IPS-18c (cell line): ENCODE results near the gene AVPI1.

Source experiments
- H3K4me3 ChIP-seq: 2 replicates; pipeline ENCODE4 v1.7.0; 2013; ENCODE audit warnings: low read depth, mild to moderate bottlenecking, low read length, moderate library complexity; ENCODE audit not compliant: insufficient read depth
- H3K9me3 ChIP-seq: one replicate; pipeline ENCODE4 v1.6.1; 2013; ENCODE audit warnings: mild to moderate bottlenecking, low read length, moderate library complexity; ENCODE audit not compliant: control insufficient read depth, insufficient read depth

The AVPI1 gene, protein sequence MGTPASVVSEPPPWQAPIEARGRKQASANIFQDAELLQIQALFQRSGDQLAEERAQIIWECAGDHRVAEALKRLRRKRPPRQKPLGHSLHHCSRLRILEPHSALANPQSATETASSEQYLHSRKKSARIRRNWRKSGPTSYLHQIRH

DNA sequence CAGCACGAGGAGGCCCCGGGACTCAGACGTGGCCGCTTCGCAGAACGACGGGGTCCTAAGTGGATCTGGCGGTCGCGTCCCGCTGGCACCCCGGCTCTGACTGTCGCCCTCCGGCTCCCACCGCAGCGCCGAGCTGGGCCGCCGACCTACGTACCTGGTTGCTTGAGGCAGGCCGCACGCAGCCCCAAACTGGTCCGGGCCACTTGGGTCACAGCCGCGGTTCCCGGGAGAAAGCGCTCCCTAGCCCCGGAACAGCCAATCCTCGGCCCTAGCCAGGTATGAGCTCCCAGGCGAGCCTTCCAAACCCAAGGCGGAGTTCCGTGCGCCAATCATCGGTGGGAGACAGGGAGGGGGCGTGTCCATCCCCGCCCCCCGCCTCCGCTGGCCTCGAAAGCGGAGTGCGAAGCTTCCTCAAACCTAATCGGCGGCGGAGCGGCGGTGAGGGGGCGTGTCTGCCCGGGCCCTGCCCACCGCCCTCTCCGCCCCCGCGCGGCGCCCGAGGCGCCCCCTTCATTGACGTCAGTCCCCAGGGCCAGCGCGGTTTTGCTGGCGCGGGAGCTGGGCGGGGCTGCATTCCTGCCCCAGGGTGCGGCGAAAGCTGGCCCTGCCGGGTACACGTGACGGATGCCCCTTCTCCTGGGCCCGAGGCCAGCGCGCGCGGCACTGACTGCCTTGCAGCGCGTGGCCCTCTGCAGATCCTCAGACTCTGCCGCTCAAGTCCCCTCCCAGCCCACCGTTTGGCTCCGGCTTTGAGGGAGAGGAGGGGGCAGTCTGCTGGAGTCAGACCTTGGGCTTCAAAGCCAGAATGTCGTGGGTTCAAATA is at the start of gene AVPI1:
Gene AVPI1 (minus strand): TSS at position 280 of the 823 bp plus-strand sequence. CDS start 7,336 bp downstream, outside the sequence.
- peak within 1 kb of the TSS; percentile 83 for H3K4me3 ChIP-seq
- H3K9me3 ChIP-seq, result no peaks in the 10 kb centered on the region

DNA sequence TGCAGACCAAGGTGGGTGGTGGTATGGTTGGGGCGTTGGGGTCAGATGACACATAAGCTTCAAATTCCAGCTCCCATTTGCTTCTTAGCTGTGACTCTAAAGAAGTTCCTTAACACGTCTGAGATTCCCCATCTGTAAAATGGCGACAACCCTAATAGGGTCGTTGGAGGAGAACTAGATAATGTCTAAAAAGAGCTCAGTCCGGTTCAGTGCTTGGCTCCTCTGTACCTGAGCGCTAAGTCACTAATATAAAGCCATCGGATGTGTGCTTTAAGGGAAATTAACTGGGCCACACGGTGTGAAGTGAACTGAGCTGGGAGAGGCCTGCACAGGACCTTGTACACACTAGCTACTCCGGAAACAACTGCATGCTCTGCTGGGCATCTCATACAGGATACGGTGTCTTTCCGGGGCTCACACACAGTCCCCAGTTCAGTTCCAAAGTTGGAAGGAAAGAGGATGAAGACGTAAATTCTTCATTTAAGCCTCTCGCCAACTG is 49.4 kb upstream of the AVPI1 start:
- Histone ChIP-seq H3K9me3 (peaks cover 6% of the 10 kb centered on the region), H3K4me3 (no peak overlapping the region; the same call in 1 of the 2 replicates)

DNA sequence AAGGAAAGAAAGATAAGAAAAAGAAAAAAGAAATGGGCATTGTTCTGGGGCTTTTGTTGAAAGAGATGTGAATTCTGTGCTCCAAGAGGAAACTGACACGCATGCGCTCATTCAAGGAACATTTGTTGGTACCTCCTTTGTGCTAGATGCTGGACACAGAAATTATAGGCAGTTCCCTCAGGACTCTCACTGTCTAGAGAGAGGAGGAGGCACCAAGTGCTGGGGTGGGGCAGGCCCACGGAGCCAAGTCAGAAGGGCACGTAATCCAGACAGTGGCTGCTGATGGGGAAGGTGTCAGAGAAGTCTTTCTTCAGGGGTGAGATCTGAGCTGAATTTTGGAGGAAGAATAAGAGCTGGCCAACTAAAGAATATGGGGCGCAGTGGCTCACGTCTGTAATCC is 47.0 kb upstream of the AVPI1 start:
- Histone ChIP-seq H3K4me3 (no peak overlapping the region), H3K9me3 (peaks cover 6% of the 10 kb centered on the region)

DNA sequence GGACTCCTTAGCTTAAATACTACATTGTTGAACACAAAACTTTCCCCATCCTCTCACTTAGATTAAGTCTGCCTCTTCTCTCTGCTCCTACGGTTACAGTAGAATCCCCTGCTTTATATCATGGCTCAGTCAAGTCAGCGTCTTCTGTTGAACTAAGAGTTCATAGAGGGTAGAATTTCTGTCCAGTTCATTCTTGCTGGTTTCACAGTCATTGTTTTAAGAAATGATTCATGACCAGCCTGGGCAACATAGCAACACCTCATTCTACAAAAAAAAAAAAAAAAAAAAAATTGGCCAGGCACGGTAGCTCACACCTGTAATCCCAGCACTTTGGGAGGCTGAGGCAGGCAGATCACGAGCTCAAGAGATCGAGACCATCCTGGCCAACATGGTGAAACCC is 46.2 kb upstream of the AVPI1 start:
- Histone ChIP-seq H3K9me3 (peaks cover 6% of the 10 kb centered on the region), H3K4me3 (no peak overlapping the region)

DNA sequence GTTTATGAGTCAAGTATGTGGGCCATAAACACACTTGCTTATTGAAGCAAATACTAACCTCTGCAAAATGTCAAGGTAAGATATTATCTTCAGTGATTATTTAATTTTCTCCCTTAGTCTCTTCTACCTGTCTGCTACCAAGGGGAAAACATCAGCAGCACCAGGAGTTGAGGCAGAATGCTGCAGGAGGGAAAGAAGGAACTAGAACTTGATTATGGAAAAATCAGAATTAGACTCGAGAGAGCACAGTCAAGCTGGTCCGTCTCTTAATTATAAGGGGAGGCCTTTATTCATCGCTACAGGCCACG is 45.0 kb upstream of the AVPI1 start:
- Histone ChIP-seq H3K9me3 (peaks cover 6% of the 10 kb centered on the region), H3K4me3 (no peak overlapping the region)

DNA sequence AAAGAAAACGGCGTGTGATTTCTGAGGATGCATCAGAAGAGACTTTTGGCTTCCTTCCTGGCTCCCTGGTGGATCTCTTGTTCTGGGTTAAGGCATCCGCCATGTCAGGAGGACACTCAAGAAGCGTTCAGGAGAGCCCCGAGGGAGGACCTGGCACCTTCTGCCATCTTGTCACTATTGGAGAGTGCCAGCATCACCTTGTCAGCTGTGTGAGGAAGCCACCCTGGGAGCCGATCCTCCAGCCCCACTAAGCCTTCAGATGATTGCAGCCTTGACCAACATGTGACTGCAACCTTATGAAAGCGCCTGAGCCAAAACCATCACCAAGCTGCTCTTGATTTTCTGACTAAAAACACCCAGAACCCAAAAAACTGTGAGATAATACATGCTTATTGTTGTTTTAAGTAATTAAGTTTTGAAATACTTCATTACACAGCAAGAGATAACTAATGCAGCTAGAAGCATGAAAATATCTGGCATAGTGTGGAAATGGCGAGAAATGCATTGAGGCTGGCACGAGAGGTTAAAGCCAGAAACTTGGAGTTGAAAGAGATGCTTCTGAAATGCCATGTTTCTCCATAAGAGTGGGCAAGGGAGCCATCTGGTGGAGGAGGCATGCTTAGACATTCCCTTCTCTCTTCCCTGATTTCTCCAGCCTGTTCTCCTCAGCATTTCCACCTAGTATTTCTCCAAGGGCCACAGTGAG is 44.5 kb upstream of the AVPI1 start:
- no peak overlapping the region for H3K4me3 ChIP-seq
- H3K9me3 ChIP-seq, result peaks cover 5% of the 10 kb centered on the region

DNA sequence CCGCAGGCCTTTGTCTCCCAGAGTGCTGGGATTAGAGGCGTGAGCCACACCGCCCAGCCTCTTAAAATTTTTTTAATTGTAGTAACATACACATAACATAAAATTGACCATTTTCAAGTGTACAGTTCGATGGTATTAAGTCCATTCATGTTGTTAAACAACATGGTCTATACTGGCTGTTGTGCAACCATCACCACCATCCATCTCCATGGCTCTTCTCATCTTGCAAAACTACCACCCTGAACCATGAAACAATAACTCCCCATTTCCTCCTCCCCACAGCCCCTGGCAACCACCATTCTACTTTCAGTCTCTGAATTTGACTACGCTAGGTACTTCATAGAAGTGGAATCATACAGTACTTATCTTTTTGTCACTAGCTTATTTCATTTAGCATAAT is 42.0 kb upstream of the AVPI1 start:
- no peak overlapping the region for H3K4me3 ChIP-seq
- no peaks in the 10 kb centered on the region for H3K9me3 ChIP-seq

DNA sequence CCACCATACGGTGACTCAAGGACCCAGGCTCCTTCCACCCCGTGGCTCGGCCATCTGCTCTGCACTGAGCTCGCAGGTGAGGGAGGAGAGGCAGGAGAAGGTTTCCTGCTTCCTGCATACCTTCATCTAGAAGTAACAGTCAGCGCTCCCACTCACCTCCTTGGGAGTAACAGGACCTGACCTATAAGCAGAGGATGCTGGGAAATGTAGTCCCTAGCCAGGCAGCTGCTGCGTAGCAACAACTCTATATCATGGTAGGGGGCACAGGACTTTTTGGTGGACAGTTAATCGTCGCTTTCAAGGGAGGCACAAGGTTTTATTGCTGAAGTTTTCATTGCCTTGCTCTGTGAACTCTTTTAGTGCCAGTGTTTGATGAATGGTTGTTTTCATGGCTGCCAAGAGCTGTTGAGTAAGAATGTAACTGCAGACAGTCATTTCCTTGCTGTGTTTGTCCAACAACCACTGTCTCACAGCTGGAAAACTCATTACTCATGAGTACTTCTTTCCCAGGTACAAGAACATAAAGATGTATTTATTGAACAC is 39.7 kb upstream of the AVPI1 start:
- no peaks in the 10 kb centered on the region for H3K9me3 ChIP-seq
- no peak overlapping the region for H3K4me3 ChIP-seq

DNA sequence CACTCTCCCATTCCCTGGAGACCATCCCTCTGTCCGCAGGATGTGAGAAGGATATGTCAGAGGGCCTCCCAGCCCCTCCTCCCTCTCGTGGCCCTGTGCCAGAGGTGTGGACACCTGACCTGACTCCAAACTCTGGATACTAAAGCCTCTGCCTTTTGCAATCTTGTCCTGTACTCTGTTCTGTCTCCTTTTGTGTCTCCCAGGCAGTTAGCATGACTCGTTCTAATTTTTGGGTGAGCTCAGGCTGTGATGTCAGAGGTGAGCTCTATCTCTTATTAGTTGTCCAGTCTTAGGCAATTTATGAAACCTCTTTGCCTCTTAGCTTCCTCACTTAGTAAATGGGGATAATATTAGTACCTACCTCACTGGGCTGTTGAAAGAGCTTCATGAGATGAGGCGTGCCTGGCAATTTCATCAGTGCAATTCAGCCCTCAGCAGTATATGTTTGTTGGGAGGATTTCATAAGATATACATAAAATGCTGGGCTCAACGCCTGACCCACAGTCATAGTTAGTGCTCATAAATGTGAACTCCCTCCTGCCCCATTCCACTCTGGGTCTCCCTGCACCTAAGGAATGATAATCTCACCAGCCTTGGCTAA is 37.4 kb upstream of the AVPI1 start:
- no peaks in the 10 kb centered on the region for H3K9me3 ChIP-seq

DNA sequence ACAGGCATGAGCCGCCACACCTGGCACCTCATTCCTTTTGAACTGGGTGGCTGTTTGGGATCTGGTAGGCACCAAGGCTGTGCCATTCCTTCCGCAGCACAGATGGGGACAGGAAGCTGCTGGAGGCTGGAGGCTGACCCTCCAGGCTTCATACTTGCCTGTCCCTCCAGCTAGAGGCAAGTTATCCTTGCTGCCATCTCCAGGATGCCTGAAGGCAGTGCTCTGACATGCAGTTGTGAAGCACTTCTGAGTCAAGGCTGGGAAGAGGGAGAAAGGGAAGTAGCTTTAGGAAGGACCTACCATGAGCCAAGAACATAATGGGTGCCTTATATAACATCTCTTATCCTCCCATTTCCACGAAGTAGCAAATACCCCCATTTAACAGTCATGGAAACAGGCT is 36.0 kb upstream of the AVPI1 start:
- H3K9me3 ChIP-seq, result no peaks in the 10 kb centered on the region
- H3K4me3 ChIP-seq, result no peak overlapping the region

More for the DNA sequence above, 37.4 kb upstream of the AVPI1 start:
- no peak overlapping the region for H3K4me3 ChIP-seq

DNA sequence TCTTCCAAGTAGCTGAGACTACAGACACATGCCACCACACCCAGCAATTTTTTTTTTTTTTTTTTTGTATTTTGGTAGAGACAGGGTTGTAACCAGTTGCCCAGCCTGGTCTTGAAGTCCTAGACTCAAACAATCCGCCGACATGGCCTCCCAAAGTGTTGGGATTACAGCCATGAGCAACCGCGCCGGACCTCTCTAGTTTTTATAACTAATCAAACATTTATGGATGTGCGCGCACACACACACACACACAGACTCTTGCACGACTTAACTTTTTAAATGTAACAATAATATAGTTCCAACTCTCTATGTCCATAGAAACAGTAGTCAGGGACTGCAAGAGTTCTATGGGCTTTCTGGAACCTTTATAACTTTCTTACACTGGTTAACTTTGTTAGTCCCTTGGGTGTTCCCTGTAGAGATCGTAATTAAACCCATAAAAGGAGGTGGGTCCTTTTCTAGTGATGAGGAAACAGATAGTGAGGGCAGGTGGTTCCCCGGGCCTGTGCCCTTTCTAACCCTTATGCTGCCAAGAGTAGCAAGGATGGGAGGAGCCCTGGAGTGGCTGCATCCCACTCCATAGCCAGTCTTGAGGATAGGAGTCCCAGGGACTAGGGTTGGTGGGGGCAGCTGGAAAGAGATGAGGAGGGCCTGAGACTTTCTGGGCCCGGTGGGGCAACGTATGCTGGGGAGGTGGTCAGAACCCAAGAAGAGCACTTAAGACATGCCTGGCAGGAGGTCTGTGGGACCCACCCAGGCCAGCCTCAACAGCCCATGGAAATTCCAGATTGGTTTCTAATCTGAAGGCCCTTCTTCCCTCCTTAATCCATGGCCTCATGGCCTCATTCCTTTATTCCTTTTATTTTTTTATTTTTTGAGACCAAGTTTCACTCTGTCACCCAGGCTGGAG is 35.1 kb upstream of the AVPI1 start:
- no peak overlapping the region for H3K4me3 ChIP-seq
- H3K9me3 ChIP-seq, result no peaks in the 10 kb centered on the region

DNA sequence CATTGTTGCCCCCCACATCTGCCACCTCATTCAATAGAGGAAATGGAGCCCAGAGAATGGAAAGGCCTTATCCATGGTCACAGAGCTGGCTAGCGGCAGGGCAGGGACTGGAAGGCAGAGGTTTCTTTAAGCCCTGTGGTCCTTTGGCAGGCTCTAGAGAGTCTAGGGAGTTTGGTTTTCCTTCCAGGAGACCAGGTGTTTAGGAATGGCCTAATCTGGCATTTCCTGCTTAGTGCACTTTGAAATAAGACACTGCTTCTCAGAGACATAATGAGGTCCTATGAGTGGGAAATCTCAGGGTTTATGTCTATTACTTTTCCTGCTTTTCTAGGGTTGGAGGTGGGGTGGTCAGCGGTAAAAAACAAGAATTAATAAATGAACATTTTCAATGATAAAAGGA is 32.6 kb upstream of the AVPI1 start:
- H3K9me3 ChIP-seq, result no peaks in the 10 kb centered on the region

DNA sequence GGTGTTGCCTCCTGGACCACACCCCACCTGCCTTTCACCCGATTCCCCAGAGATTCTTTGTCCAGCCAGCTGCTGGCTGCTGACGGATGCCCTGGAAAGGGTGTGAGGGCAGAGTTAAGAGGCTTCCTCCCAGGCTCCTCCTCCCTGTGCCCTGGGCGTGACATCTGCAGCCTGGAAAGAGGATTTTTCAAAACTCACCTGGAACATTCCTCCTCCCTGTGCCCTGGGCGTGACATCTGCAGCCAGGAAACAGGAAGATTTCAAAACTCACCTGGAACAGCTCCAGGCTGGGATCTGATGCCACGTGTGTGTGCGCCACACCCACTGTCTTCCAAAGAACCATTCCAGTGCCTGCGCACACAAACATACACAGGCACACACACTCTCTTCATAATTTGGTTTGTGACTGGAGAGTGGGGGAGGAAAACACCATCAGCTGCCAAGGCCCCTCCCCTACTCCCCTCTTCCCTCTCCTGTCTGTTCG is 31.7 kb upstream of the AVPI1 start:
- no peak overlapping the region for H3K4me3 ChIP-seq
- no peaks in the 10 kb centered on the region for H3K9me3 ChIP-seq

More for the DNA sequence above, 32.6 kb upstream of the AVPI1 start:
- H3K4me3 ChIP-seq, result no peak overlapping the region

DNA sequence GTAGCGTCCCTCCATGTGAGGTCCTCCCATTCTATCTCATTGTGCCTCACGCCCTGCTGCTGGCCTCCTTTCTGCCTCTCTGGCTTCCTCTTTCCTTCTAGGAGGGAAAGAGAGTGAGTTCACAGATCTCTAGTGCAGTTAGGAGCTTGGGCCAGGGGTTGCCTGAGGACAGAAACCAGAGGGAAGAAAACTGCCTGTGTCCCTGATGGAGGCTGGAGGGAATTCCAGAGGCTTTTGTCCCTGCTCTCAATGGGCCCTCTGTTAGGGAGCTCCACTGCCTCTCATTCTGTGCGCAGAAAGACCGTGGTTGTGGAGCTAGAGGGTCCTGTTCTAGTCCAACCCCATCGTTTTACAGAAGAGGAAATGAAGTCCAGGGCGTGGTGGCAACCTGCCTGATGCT is 31.1 kb upstream of the AVPI1 start:
- Histone ChIP-seq H3K9me3 (no peaks in the 10 kb centered on the region), H3K4me3 (no peak overlapping the region)

DNA sequence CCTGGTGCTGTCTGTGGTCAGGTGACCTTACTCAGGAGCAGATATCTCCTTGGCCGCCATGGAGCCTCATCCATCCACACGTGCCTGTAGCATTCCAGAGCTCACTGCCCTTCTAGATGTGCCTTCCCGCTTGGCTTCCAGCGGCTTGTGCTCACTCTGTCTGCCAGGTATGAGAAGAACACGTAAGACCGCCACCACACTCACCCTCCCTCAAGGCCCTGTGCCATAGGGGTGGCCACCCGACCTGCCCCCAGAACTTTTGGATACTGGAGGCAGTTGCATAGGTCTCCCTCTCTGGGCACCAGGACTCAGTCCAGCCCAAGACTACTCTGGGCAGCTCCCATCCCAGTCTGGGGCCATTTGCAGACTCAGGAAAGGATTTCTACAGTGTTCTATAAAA is 30.6 kb upstream of the AVPI1 start:
- Histone ChIP-seq H3K9me3 (no peaks in the 10 kb centered on the region), H3K4me3 (no peak overlapping the region)

DNA sequence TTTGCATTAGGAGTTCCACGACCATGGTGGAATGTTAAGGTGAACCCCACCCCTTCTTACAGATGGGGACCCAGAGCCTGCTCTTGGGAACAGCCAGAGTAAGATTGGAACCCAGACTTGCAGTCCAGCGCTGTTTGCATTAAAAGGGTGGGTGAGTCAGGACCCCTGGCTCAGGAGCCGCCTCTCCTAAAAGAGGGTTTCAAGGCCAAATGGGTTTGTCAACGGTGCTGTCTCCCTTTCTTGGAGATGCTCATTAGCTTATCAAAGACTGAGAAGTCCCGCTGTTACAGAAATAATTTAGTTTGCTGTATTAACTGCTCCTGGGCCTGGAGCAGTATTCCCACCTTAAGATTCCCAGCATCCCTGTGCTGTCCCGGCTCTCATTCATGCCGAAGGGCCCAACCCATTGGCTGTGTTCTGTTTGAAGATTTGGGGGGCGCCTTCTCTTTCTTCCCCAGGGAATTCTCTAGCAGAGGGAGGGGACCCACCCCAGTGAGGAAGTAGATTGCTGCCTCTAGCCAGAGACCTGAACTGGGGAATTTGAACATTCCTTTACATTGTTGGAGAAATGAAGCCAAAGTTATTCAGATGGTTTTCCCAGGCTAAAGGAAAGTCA is 28.3 kb upstream of the AVPI1 start:
- Histone ChIP-seq H3K9me3 (no peaks in the 10 kb centered on the region), H3K4me3 (peak overlapping the region; percentile 86)
